Measurements from ENCODE around the gene BCAS3. TPM values are rescaled to one million over a fixed set of nuclear protein-coding genes. Genes with fewer than 3 reads are reported as not detected.

BCAS3 gene
- total RNA-seq, 1 donor from 2014 or later, result 25.6 TPM

DNA sequence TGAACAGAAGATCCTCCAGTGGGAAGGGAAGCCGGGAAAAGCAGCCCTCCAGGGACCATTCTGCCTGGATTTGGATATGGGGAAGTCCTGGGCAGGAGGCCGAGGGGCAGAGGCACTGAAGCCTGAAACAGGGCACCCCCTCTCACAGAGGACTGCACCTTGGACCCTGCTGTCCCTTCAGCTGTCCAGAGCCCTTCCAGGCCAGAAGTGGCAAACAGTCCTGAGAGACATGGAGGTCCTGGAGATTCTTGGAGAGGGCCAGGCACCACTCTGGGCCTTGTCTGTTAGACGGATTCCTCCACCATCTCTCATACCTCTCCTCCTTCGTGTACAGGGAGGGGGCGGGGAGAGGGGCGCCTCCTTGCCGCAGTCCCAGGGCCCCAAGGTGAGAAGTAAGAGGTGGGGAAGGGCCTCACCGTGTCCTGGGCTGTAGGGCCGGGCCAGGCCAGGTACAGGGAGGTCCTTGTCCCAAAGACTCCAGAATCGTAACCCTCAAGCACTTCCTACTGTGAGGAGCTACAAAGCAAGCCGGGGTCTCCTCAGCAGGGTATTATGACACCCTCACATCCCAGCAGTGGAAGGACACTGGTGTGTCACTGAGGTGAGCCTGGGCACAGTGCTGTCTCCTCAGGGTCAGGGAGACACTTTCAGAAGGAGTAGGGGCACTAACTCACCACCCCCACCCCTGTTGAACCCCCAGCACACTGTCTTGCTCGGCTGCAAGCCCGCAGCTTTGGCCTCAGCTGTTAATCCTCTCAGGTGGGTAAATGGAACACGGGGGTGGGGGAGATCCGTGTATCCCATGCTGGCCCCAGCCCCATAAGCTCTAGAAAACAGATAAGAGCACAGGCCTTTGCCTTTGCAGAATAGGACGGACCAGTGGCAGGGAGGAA is 705.4 kb downstream of the BCAS3 start:
- DNase-seq (ENCODE audit: low spot score), result no peak

DNA sequence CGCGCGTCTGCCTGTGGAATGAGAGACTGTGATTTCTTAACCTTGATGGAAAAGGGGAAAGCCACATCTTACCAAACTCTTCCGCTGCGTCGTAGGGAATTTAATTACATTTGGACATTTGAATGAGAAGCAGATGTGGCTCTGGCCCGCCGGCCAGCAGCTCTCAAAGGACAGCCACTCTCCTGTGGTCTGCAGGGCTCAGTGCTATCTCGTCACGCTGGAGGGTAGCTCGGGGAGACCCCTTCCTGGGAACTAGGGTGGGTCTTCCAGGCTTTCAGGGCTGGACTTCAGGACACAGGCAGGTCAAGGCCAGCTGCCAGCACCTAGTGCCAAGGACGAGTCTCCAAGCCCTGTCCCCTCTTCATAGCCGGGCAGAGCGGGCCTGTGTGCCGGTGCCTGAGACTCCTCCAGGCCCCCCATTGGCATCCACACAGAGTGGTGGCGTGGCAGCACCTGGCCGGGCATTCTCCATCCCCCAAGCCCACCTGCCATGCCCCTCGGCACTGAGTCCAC is 706.1 kb downstream of the BCAS3 start:
- no peak for DNase-seq (ENCODE audit: low spot score)

DNA sequence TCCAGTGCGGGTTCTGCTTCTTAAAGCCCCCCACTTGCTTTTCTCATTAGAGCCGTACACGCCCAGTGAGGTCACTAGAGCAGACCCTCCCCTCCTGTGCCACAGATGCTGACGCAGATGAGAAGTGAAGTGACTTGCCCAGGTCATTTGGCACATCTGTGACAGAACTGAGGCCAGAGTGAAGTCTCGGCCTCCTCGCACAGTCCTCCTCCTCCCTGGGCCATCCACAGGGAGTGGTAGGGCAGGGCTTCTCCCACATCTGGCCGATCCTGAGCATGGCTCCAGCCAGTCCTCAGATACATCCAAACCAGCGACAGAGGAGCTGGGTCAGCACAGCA is 706.7 kb downstream of the BCAS3 start:
- DNase-seq (ENCODE audit: low spot score), result no peak

DNA sequence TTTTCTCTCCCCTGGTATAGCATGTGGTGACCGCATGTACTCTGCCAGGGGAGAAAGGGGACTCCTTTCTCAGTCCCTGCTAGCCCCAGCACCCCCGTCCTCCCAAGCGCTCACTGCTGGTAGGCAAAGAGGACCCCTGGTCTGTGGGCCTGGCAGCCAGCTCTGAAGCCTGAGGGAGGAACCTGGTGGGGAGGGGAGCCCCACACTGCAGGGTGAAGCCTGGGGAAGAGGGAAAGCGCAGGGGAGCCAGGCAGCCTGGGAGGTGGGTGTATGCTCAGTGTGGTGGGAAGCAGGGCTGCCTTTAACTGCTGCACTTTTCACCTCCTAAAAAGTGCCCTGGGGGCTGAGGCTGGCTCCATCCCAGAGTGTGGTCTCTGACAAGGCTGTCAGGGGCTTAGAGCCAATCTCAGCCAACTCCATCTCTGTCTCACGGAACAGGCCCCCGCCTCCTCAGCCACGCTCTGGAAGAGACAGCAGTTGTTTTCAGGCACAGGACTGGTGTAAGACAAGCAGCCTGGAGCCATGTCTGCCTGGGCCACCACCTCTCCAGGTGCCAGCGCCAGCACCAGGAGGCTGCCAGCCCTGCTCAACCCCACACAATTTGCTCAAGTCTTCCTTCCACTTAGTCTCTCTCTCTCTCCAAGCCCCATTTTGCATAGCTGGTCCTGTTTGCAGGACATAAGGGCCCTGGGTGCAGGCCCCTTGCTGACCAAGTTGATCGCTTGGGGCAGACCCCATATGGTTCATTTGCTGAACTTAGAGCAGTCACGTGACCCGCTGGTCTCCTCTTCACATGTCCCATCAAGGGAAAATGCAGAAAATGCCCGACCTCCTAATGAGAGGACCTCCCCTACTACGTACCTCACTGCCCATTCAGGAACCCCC is 707.3 kb downstream of the BCAS3 start:
- DNase-seq (ENCODE audit: low spot score), result no peak

DNA sequence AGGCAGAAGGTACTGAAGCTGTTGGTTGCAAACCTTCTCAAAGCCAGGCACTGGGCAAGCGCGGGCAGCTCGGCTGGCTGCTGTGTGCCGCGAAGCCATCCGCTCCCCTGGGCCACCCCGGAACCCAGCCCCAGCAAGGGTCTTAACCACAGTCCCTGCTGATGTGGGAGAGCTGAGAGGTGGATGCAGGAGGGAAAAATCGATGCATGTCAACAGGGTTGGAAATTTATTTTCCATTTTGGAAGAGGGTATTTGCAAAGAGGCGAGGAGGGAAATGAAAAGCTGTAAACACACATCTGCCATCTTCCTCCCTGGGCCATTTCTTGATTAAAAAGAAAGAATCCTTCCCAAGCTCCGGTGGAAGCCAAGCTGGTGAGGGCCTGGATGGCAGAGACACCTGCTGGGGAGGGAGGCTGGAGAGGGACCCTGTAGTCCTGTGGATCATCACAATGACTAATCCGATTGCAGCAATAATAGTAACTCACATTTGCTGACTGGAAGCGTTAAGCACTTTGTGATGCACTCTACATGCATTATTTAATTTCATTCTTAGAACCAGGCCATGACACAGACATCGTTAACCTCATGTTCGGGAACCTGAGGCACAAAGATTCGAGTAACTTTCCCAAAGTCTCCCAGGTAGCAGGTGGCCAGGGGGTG is 708.1 kb downstream of the BCAS3 start:
- no peak for DNase-seq (ENCODE audit: low spot score)

DNA sequence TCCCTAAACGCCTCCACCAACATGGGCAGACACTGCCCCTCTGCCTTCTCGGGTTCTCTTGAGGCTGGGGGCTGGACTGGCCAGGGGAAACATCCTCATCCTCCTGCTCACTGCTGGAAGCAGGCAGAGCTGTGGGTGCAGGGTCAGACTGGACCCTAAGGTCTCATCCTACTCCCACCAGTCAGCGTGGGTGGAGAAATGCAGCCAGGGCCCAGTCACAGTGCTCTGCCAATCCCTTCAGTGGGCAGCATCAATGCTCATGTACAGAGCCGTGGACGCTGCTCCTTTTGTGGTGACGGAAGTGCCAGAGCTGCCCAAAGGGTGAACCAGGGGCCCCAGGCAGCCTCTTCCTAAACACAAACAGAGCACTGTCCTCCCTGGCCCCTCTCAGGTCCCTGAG is 708.6 kb downstream of the BCAS3 start:
- no peak for DNase-seq (ENCODE audit: low spot score)

DNA sequence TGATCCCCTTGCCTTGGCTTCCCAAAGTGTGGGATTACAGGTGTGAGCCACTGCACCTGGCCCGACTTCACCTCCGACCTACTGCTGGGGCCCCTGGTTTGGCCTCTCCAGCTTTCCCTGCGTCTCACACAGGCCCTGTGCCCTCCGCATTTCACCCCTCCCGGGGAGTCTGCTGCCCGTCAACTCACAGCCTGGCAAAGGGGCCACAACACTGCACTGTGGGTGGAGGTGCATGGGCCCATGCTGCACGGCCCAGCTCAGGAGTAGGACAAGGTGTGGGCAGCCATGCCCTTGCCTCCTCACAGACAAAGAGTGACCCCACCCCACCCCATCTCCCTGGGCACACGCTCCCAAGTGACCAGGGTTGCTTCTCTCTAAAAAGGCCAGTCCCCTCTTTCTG is 709.4 kb downstream of the BCAS3 start:
- DNase-seq (ENCODE audit: low spot score), result no peak

DNA sequence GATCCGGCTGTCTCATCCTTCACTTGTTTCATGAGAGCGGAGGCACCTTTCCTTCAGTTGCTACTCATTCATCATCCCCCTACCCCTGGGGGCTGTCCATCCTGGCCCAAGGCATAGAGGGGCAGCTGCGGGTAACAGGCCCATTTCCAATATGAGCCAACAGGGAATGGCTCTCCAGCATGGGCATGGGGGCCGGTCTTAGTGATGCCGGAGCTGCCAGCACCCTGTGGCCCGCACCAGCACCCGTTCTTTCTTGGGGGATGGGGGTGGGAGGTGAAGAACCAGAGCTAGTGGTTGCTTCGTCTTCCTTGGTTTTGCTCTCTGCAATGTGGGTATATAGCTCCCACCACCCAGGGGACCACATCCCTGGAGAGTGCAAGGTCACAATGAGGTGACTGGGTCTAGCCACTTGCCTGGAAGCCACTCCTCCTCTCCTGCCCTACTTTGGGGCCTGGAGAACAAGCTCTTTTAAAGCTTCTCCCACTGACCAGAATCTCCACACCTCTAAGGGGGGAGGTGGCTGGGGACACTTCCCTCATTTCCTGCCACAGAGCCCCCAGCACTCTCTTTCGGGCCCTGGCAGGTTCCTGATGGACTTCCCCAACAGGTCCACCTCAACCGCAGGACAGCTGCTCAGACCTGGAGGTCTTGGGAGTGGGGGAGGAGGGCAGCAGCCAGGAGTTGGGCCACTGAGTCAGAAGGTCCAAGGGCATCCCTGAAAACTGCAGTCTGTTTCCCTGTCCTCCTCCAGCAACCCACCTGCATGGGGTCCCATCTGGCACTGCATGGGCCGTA is 710.1 kb downstream of the BCAS3 start:
- DNase-seq (ENCODE audit: low spot score), result no peak

DNA sequence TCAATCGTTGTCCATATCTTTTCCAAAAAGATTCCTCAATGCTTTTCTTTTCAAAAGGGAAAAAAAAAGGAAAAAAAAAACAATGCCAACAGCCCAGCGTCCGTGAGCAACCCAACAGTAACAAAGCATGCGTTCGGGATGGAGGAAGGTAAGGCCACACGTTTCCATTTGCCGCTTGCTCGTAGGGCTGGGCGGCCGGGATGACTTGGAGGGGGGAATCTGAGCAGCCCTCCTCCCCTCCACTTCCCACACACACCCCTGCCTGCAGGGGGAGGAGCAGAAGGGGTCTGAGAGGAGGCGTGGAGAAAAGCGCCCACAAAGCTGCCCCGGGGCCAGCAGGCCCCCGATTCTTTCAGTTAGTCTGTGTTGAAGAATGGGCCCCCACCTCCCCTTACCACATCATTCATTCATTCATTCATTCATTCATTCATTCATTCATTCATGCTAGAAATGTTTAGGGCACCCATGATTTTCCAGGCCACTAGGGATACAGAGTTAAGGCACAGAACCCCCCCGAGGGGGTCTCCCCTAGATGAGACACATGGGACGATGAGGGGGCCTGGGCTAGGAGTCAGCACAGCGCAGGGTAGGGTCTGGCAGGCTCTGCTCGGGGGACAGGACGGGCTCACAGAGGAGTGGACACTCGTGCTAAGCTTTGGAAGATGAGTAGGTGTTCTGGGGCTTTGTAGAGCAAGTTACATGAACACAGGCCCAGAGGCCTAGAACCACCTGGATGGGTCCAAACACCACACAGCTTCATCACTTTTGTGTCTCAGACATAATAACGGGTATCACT is 711.1 kb downstream of the BCAS3 start:
- DNase-seq (ENCODE audit: low spot score), result no peak

DNA sequence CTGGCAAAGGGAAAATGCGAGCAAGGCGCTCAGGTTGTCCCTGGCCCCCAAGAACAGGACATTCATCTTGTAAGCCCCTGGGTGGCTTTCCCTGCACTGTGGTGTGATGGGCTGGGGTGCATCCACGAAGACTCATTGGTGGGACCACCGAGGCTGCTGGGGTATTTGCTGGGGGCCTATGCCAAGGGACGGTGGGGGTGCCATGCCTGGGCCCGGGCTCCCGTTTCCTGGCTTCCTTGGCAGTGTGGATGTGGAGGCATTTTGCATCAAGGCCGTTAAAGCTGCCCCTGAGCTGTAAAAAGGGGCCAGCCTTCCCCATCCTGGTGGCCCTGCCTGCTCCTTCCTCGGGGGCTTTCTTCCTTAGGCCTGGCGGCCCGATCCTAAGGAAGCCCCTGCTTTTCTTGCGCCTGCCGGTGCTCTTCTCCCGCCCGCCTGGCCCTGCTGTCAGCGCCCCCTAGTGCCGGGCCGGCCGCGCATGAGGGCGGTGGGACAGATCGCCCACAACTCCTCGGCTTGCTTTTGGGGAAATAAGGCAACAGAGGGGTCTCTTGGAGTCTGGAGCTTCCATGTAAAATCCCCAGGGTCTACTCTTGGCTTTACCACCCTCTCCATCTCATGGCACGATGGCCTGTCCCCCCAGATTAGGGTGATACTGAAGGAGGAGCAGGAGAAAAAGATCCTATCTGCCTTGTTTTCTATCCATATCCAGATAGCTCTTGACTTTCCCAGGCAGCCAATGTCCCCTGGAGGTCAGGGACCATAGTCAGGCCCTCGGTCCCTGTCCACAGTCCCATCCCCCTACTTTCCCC is 712.2 kb downstream of the BCAS3 start:
- DNase-seq (ENCODE audit: low spot score), result no peak

DNA sequence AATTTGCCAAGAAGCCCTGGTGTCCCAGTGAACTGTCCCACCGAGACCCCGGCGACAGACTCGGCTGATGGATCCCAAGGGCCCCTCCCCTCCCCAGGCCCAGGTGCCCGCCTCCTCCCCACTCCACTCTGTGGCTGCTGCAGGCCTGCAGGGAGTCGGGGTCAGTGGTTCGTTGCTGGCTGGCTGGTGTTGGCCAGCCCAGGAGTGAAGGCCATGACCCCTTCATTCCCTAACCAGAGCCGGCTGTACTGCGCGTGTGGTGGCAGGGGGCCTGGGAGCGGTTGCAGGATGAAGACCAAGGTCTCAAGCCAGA is 712.8 kb downstream of the BCAS3 start:
- DNase-seq (ENCODE audit: low spot score), result no peak

DNA sequence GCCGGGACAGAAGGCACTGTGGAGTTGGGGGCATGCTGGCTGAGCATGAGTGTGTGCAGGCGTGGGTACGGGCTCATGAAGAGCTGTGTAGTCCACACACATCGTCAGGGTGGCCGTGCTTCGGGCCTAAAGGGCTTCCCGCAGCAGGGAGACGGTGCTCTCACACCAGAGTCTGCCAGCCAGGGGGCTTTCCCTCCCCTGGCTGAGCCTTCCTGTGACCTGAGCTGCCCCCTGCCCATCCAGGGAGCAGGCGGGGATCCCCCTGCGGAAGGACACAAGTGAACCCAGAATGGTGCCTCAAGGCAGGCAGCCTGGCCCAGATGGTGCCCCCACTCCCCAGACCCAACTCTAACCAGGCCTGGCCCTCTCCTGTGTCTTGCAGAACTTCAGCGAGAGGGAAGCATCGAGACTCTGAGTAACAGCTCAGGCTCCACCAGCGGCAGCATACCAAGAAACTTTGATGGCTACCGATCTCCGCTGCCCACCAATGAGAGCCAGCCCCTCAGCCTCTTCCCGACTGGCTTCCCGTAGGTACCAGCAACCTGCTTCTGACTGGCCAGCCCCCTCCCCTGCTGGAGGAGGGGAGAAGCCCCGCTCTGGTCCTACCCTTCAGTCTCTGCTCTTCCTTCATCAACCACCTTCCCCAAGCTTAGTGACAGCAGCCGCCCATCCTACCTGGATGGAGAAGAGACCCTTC is 714.1 kb downstream of the BCAS3 start:
- DNase-seq (ENCODE audit: low spot score), result no peak

DNA sequence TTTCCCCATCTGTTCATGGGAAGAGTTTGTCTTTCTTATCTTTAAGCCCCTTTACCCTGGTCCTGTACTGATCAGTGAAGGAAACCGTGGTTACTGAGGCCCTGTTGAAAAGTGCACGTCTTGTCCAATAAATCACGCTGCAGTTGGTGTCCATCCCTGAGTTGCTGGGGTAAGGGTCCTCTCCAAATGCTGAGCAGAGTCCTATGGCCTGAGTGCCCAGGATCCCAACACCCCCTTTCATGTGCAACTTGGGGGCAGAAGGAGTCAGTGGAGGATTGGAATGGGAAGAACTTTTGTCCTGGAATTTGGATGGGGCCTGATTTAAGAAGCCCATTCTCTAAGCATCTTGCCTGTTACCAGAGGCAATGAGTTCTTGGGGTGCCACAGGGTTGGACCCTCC is 715.0 kb downstream of the BCAS3 start:
- DNase-seq (ENCODE audit: low spot score), result no peak

DNA sequence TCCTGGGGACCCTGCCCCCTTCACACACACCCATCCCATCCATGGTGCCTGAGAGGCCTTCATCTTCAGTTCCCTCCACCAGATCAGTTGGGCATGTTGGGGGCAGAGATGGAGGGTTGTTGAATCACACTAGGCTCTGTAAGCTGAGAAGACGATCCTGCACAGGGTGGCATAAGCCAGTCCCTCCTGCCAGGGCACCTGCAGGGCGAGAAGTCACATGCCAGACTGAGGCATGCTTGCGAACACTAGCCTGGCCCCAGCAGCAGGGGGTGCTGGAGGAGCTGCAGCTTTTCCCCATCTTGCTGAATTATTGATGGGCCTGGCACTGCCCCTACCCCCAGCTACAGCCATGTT is 715.9 kb downstream of the BCAS3 start:
- DNase-seq (ENCODE audit: low spot score), result no peak

DNA sequence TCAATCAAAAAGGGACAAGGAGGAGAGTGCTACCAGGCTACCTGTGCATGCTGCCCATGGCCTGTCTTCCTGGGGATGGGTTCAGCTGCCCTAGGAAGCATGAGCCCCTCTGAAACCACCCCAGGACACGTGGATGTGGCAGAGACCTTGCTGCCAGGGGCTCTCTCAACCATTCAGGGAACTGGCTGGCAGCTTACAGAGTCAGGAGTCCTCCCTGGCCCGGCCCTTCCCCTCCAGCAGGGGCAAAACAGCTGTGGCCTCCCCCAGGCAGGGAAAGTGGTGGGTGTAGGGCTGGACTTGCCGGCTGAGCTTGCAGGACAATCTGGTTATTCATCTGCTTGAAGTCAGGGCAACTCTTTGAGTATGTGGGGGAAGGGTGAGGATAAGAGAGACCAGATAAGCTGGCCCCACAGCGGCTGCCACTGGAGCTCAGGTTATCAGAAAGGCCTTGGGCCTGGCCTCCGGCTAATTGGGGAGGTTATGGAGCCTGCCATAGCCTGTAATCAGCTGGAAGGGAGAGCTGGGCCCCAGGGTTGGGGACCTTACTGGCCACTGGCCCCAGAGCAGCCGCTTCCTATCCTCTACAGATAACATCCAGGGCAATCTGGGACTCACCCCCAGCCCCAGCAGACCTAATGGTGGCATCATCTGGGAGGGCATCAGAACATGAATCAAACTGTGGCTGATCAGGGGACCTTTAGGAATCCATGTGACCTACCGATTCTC is 716.4 kb downstream of the BCAS3 start:
- DNase-seq (ENCODE audit: low spot score), result no peak

DNA sequence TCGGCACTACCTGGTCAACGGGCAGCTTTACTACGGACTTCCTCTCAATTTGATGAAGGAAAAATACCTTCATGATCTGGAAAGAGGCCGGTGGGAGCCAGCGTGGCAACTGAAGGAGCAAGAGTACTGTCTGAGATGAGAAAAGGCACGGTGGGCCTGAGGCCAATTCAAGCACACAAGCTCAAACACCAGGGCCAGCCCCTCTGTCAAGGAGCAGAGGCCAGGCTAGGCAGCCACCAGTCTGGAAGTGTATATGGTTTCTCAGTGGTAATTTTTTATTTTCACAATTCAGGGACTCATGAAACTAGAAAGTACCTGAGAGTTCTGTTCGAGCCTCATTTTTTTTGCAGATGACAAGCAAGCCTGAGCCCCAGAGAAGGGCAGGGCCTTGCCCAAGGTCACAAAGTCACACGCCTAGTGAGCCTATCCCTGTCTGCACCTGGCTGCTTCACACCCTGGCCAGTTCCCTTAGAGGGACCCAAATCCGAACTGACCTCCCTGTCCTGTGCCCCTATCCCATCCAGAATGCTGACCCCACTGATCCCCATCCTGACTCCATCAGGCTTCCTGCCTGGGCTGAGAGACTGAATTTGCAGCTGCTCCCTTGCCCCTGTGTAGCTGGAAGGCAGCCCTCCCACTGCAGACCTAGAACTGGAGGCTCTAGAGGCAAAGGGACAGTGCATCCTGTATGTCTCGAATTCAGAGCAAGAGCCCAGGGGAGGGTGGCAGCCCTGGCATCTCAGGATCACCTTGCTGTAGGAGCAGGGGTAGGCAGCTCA is 717.2 kb downstream of the BCAS3 start:
- no peak for DNase-seq (ENCODE audit: low spot score)

DNA sequence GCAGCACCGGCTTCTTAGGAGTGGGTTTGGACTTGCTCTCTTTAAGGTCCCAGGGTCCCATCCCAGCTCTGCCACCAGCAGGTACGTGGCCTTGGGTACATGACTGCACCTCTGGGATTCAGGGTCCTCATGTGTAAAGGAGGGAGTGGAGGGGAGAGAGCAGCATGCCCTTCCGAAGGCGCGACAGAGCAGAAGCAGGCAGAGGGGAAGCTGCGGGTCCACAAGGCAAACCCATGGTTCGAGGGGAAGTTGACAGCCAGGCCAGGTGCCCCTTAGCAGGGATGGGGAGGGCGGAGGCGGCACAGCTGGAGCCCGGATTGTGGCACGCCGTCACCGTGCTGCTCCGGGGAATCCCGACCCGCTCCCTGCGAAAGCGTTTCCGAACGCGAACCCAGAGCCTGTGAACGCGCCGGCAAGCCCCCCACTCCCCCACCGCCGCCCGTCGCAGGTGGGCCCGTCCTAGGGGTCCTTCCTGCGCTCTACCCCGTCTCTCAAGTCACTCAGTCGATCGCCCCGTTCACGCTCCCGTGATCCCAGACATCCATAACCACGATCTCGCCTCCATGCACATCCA is 717.8 kb downstream of the BCAS3 start:
- DNase-seq (ENCODE audit: low spot score), result no peak
